Vagina (tissue), 2 donors: ENCODE results near the gene PPP2R3B.

Experiments used
- CTCF ChIP-seq, 3 experiments: fragments of 450-650 bp in 2 of 3; fragments of 200-600 bp in 1 of 3; sonication (generic) in 1 of 3; IDR thresholded peaks; one replicate each; pipeline ENCODE4 v1.5.1; 2017 to 2019; ENCODE audit warnings: antibody characterized with exemption in 3 of 3, mild to moderate bottlenecking in 2 of 3, moderate library complexity in 2 of 3
- POLR2A ChIP-seq, 2 donors: fragments of 450-650 bp; IDR thresholded peaks; one replicate each; pipeline ENCODE4 v1.6.1; 2017; ENCODE audit warnings: antibody characterized with exemption in 2 of 2, mild to moderate bottlenecking in 2 of 2, moderate library complexity in 2 of 2

- TF ChIP-seq CTCF (IDR thresholded peaks at IDR 0.05) (no peak), POLR2A (IDR thresholded peaks at IDR 0.05) (no peak)
Measured at GRCh38 chrX:350148-350533, 36.6 kb downstream of the PPP2R3B start.
